Measurements from ENCODE around the gene ARL14EP.

The ARL14EP gene

GRCh38 chr11:30322826-30323710 lies at the start of gene ARL14EP:
Gene ARL14EP (plus strand): TSS chr11:30323104. CDS start chr11:30330949, 7,845 bp downstream.
- peak; percentile 96 for DNase-seq

GRCh38 chr11:30277176-30277575 lies 45.7 kb upstream of the ARL14EP start:
- DNase-seq, result no peak

- DNase-seq, result no peak
Measured at GRCh38 chr11:30279796-30280195, 43.1 kb upstream of the ARL14EP start.

- no peak for DNase-seq
Measured at GRCh38 chr11:30281476-30282288, 41.2 kb upstream of the ARL14EP start.

- no peak for DNase-seq
Measured at GRCh38 chr11:30282289-30282631, 40.6 kb upstream of the ARL14EP start.

GRCh38 chr11:30284836-30285235 lies 38.1 kb upstream of the ARL14EP start:
- no peak for DNase-seq

GRCh38 chr11:30285416-30286121 lies 37.3 kb upstream of the ARL14EP start:
- no peak for DNase-seq

- no peak for DNase-seq
Measured at GRCh38 chr11:30291331-30291730, 31.6 kb upstream of the ARL14EP start.

- DNase-seq, result no peak
Measured at GRCh38 chr11:30292545-30292944, 30.4 kb upstream of the ARL14EP start.

- no peak for DNase-seq
Measured at GRCh38 chr11:30295178-30295885, 27.6 kb upstream of the ARL14EP start.

- DNase-seq, result no peak
Measured at GRCh38 chr11:30304620-30305019, 18.3 kb upstream of the ARL14EP start.

- DNase-seq, result no peak
Measured at GRCh38 chr11:30310623-30311022, 12.3 kb upstream of the ARL14EP start.

GRCh38 chr11:30311189-30311588 lies 11.7 kb upstream of the ARL14EP start:
- no peak for DNase-seq

GRCh38 chr11:30312243-30312642 lies 10.7 kb upstream of the ARL14EP start:
- DNase-seq, result no peak

- DNase-seq, result no peak
Measured at GRCh38 chr11:30313580-30313979, 9.3 kb upstream of the ARL14EP start.

- no peak for DNase-seq
Measured at GRCh38 chr11:30314625-30315024, 8.3 kb upstream of the ARL14EP start.

GRCh38 chr11:30316237-30316636 lies 6.7 kb upstream of the ARL14EP start:
- no peak for DNase-seq

- no peak for DNase-seq
Measured at GRCh38 chr11:30317030-30317429, 5.9 kb upstream of the ARL14EP start.

GRCh38 chr11:30321321-30321720 lies 1.6 kb upstream of the ARL14EP start:
- no peak for DNase-seq

GRCh38 chr11:30322191-30322590 lies 713 bp upstream of the ARL14EP start:
- no peak for DNase-seq

GRCh38 chr11:30326114-30326778 lies 3.3 kb downstream of the ARL14EP start:
- no peak for DNase-seq

- DNase-seq, result no peak
Measured at GRCh38 chr11:30326906-30327305, 4.0 kb downstream of the ARL14EP start.
